ENCODE measurements around the gene PSMA6.

DNA sequence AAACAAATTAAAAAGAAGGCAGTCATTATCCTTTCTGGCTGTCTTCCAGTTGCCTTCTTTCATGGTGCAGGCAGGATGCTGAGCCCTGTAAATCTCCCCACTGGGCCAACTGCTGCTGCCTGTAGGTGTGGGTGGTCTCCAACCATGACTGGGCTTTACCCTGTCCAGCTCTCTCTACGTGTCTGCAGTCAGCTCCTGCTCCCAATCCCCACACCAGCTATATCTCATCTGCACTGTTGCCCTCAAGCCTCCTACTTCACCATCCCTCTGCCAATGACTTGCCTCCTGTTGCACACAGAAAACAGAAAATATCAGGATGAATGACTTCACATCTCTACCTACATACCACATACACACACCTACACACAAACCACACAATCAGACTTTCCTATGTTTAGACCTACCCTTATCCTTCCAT, 39.7 kb upstream of the PSMA6 start:
- TF ChIP-seq, protein P1, sequence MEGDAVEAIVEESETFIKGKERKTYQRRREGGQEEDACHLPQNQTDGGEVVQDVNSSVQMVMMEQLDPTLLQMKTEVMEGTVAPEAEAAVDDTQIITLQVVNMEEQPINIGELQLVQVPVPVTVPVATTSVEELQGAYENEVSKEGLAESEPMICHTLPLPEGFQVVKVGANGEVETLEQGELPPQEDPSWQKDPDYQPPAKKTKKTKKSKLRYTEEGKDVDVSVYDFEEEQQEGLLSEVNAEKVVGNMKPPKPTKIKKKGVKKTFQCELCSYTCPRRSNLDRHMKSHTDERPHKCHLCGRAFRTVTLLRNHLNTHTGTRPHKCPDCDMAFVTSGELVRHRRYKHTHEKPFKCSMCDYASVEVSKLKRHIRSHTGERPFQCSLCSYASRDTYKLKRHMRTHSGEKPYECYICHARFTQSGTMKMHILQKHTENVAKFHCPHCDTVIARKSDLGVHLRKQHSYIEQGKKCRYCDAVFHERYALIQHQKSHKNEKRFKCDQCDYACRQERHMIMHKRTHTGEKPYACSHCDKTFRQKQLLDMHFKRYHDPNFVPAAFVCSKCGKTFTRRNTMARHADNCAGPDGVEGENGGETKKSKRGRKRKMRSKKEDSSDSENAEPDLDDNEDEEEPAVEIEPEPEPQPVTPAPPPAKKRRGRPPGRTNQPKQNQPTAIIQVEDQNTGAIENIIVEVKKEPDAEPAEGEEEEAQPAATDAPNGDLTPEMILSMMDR (conservative IDR thresholded peaks at IDR 0.05; ENCODE audit: low read depth, low read length), result no peak
- no peak for TF ChIP-seq EZH2 (IDR thresholded peaks at IDR 0.05; ENCODE audit: borderline replicate concordance, low read depth, low read length, poor library complexity, severe bottlenecking)
